GM23338 (cell line): ENCODE measurements around the gene PAM. TPM values are rescaled to one million over a fixed set of nuclear protein-coding genes. Genes with fewer than 3 reads are reported as not detected.

Source experiments
- ATAC-seq: fragments of 200-7000 bp; cut with Tn5 transposase; 3 replicates; pipeline ENCODE4 v1.9.1; 2020
- DNase-seq: peaks from one replicate; pipeline ENCODE4 v3.0.0-alpha.2; 2015; ENCODE audit warnings: low spot score
- H2AFZ ChIP-seq: fragments of 200-600 bp; sonication (generic); 2 replicates; pipeline ENCODE4 v1.8.0; 2016; ENCODE audit warnings: antibody characterized with exemption, mild to moderate bottlenecking, moderate library complexity
- H3F3A ChIP-seq: fragments of 200-600 bp; sonication (generic); replicated peaks from 2 replicates; pipeline ENCODE4 v1.8.0; 2017; ENCODE audit warnings: antibody characterized with exemption, mixed run types, low read depth
- H3K27ac ChIP-seq: fragments of 200-600 bp; sonication (generic); 2 replicates; pipeline ENCODE4 v1.6.1; 2016; ENCODE audit warnings: low read depth
- H3K27me3 ChIP-seq: fragments of 200-600 bp; sonication (generic); 2 replicates; pipeline ENCODE4 v1.8.0; 2016; ENCODE audit warnings: mild to moderate bottlenecking, mixed run types, moderate library complexity; ENCODE audit not compliant: insufficient read depth
- H3K36me3 ChIP-seq: fragments of 200-600 bp; sonication (generic); 2 replicates; pipeline ENCODE4 v1.8.0; 2016; ENCODE audit warnings: mild to moderate bottlenecking; ENCODE audit not compliant: insufficient read depth
- H3K4me1 ChIP-seq: fragments of 200-600 bp; sonication (generic); 2 replicates; pipeline ENCODE4 v1.8.0; 2016; ENCODE audit warnings: mild to moderate bottlenecking, moderate library complexity; ENCODE audit not compliant: insufficient read depth
- H3K4me2 ChIP-seq: fragments of 200-600 bp; sonication (generic); 2 replicates; pipeline ENCODE4 v1.7.1; 2017; ENCODE audit warnings: mixed run types
- H3K4me3 ChIP-seq: fragments of 200-600 bp; sonication (generic); 2 replicates; pipeline ENCODE4 v1.6.1; 2016; ENCODE audit warnings: mixed run types
- H3K79me2 ChIP-seq: fragments of 200-600 bp; sonication (generic); replicated peaks from 2 replicates; pipeline ENCODE4 v1.8.0; 2017; ENCODE audit warnings: mild to moderate bottlenecking; ENCODE audit not compliant: insufficient read depth
- H3K9me2 ChIP-seq: fragments of 200-600 bp; sonication (generic); 2 replicates; pipeline ENCODE4 v1.8.0; 2017; ENCODE audit not compliant: insufficient read depth
- H4K20me1 ChIP-seq: fragments of 200-600 bp; sonication (generic); replicated peaks from 2 replicates; pipeline ENCODE4 v1.8.0; 2017; ENCODE audit warnings: mild to moderate bottlenecking; ENCODE audit not compliant: insufficient read depth
- H3K27ac Mint-ChIP-seq: 2 replicates; pipeline ENCODE4 v1.8.0; 2020; ENCODE audit warnings: inconsistent platforms, mild to moderate bottlenecking, moderate library complexity, mixed read lengths
- H3K27me3 Mint-ChIP-seq: 3 replicates; pipeline ENCODE4 v1.8.0; 2022; ENCODE audit warnings: low read depth, mild to moderate bottlenecking, moderate library complexity, mixed read lengths, inconsistent platforms; ENCODE audit not compliant: insufficient read depth, poor library complexity
- H3K36me3 Mint-ChIP-seq: 3 replicates; pipeline ENCODE4 v1.8.0; 2021; ENCODE audit warnings: low read depth, mild to moderate bottlenecking, inconsistent platforms, moderate library complexity, mixed read lengths
- H3K4me1 Mint-ChIP-seq: 3 replicates; pipeline ENCODE4 v1.8.0; 2020; ENCODE audit warnings: mild to moderate bottlenecking, inconsistent platforms, mixed read lengths
- H3K4me3 Mint-ChIP-seq: 3 replicates; pipeline ENCODE4 v1.8.0; 2021; ENCODE audit warnings: moderate library complexity, mild to moderate bottlenecking, inconsistent platforms, mixed read lengths
- H3K9me3 Mint-ChIP-seq: 3 replicates; pipeline ENCODE4 v1.8.0; 2020; ENCODE audit warnings: moderate library complexity, mild to moderate bottlenecking, inconsistent platforms, mixed read lengths
- EZH2phosphoT487 ChIP-seq: fragments of 200-600 bp; sonication (generic); IDR thresholded peaks from one replicate; pipeline ENCODE4 v1.8.1; 2018; ENCODE audit warnings: antibody characterized with exemption; ENCODE audit not compliant: unreplicated experiment
- NANOG ChIP-seq: IDR thresholded peaks from 2 replicates; pipeline ENCODE4 v1.6.1; 2016; ENCODE audit warnings: antibody characterized with exemption, borderline replicate concordance
- STAT1 ChIP-seq: IDR thresholded peaks from one replicate; pipeline ENCODE4 v1.6.1; 2016; ENCODE audit warnings: antibody characterized with exemption; ENCODE audit not compliant: unreplicated experiment
- ZNF331 ChIP-seq: fragments of 250-450 bp; sonication (Bioruptor Pico); IDR thresholded peaks from 2 replicates; pipeline ENCODE4 v1.5.0; 2020; ENCODE audit warnings: low read depth, mild to moderate bottlenecking, moderate library complexity
- polyA plus RNA-seq: library from polyadenylated mRNA; unstranded; fragments of >200 nt; fragmentation: Nextera tagmentation; extraction: Ambion mirVana; gene quantifications from 2 replicates; pipeline ENCODE4 v1.2.1, GENCODE V29; 2016
- total RNA-seq: library from RNA; depleted of rRNA; stranded (reverse); fragments of >200 nt; shearing (Covaris generic); gene quantifications from 2 replicates; pipeline ENCODE4 v1.2.3, GENCODE V29; 2014
- TF ChIP-seq, protein P1 (sequence below): fragments of 250-450 bp; sonication (Bioruptor Pico); IDR thresholded peaks from 2 replicates; pipeline ENCODE4 v1.5.0; 2020; ENCODE audit warnings: mild to moderate bottlenecking, moderate library complexity

Gene PAM
- total and polyA plus RNA-seq, 2 experiments from 2014 or later: 33.9 to 79.4 TPM

GRCh38 chr5:102918986-102919610, 164.0 kb downstream of the PAM start:
- Mint-ChIP-seq H3K36me3 (no peaks in the 10 kb centered on the region), H3K9me3 (no peaks in the 10 kb centered on the region), H3K27ac (no peak overlapping the region), H3K27me3 (no peaks in the 10 kb centered on the region), H3K4me3 (no peak overlapping the region), H3K4me1 (peaks cover 8% of the 10 kb centered on the region; the same call in 2 of the 3 replicates)
- Histone ChIP-seq H3K36me3 (no peaks in the 10 kb centered on the region; the same call in 1 of the 2 replicates), H3K79me2 (no peaks in the 10 kb centered on the region), H2AFZ (no peak overlapping the region), H3K9me2 (no peaks in the 10 kb centered on the region), H3F3A (no peaks in the 10 kb centered on the region), H3K4me1 (0 out of 2 replicates have a peak, but pooled peaks cover 7% of the 10 kb centered on the region), H4K20me1 (no peaks in the 10 kb centered on the region), H3K4me2 (no peak overlapping the region), H3K27me3 (no peaks in the 10 kb centered on the region), H3K27ac (no peak overlapping the region), H3K4me3 (no peak overlapping the region)
- peak; percentile 48 for ATAC-seq
- no peak for TF ChIP-seq ZNF331 (CRISPR knock-in tag)
- no peak for TF ChIP-seq STAT1
- DNase-seq: peak; percentile 3

DNA sequence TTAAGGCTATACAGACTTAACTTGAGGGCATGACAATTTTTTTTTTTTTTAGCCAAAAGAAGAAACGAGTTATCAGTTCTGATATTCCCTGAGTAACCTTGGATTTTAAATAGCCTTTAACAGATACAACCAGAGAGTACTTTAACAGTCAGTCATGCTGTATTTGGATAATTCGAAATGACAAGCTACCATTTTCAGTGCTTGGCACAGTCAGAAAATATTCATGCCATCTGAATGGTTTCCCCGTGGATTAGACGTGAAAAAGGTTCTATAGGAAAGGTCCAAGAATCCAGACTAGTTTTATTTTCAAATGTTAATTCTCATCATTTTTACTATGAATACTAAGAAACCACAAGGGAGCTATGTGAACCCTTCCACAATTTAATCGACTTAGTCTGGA, 165.7 kb downstream of the PAM start:
- H3F3A ChIP-seq: no peaks in the 10 kb centered on the region
- no peaks in the 10 kb centered on the region for H3K79me2 ChIP-seq
- no peak overlapping the region for H3K4me3 ChIP-seq
- no peak overlapping the region for H2AFZ ChIP-seq
- no peak for ATAC-seq
- H3K27me3 Mint-ChIP-seq: no peaks in the 10 kb centered on the region
- no peaks in the 10 kb centered on the region for H3K36me3 Mint-ChIP-seq
- H3K27ac ChIP-seq: no peak overlapping the region
- no peaks in the 10 kb centered on the region for H3K9me3 Mint-ChIP-seq
- peaks cover 8% of the 10 kb centered on the region; the same call in 2 of the 3 replicates for H3K4me1 Mint-ChIP-seq
- H4K20me1 ChIP-seq: no peaks in the 10 kb centered on the region
- no peak overlapping the region for H3K4me3 Mint-ChIP-seq
- 0 out of 2 replicates have a peak, but pooled peaks cover 7% of the 10 kb centered on the region for H3K4me1 ChIP-seq
- no peak overlapping the region for H3K27ac Mint-ChIP-seq
- no peak overlapping the region for H3K4me2 ChIP-seq
- no peaks in the 10 kb centered on the region for H3K9me2 ChIP-seq
- H3K36me3 ChIP-seq: no peaks in the 10 kb centered on the region
- TF ChIP-seq, protein P1, sequence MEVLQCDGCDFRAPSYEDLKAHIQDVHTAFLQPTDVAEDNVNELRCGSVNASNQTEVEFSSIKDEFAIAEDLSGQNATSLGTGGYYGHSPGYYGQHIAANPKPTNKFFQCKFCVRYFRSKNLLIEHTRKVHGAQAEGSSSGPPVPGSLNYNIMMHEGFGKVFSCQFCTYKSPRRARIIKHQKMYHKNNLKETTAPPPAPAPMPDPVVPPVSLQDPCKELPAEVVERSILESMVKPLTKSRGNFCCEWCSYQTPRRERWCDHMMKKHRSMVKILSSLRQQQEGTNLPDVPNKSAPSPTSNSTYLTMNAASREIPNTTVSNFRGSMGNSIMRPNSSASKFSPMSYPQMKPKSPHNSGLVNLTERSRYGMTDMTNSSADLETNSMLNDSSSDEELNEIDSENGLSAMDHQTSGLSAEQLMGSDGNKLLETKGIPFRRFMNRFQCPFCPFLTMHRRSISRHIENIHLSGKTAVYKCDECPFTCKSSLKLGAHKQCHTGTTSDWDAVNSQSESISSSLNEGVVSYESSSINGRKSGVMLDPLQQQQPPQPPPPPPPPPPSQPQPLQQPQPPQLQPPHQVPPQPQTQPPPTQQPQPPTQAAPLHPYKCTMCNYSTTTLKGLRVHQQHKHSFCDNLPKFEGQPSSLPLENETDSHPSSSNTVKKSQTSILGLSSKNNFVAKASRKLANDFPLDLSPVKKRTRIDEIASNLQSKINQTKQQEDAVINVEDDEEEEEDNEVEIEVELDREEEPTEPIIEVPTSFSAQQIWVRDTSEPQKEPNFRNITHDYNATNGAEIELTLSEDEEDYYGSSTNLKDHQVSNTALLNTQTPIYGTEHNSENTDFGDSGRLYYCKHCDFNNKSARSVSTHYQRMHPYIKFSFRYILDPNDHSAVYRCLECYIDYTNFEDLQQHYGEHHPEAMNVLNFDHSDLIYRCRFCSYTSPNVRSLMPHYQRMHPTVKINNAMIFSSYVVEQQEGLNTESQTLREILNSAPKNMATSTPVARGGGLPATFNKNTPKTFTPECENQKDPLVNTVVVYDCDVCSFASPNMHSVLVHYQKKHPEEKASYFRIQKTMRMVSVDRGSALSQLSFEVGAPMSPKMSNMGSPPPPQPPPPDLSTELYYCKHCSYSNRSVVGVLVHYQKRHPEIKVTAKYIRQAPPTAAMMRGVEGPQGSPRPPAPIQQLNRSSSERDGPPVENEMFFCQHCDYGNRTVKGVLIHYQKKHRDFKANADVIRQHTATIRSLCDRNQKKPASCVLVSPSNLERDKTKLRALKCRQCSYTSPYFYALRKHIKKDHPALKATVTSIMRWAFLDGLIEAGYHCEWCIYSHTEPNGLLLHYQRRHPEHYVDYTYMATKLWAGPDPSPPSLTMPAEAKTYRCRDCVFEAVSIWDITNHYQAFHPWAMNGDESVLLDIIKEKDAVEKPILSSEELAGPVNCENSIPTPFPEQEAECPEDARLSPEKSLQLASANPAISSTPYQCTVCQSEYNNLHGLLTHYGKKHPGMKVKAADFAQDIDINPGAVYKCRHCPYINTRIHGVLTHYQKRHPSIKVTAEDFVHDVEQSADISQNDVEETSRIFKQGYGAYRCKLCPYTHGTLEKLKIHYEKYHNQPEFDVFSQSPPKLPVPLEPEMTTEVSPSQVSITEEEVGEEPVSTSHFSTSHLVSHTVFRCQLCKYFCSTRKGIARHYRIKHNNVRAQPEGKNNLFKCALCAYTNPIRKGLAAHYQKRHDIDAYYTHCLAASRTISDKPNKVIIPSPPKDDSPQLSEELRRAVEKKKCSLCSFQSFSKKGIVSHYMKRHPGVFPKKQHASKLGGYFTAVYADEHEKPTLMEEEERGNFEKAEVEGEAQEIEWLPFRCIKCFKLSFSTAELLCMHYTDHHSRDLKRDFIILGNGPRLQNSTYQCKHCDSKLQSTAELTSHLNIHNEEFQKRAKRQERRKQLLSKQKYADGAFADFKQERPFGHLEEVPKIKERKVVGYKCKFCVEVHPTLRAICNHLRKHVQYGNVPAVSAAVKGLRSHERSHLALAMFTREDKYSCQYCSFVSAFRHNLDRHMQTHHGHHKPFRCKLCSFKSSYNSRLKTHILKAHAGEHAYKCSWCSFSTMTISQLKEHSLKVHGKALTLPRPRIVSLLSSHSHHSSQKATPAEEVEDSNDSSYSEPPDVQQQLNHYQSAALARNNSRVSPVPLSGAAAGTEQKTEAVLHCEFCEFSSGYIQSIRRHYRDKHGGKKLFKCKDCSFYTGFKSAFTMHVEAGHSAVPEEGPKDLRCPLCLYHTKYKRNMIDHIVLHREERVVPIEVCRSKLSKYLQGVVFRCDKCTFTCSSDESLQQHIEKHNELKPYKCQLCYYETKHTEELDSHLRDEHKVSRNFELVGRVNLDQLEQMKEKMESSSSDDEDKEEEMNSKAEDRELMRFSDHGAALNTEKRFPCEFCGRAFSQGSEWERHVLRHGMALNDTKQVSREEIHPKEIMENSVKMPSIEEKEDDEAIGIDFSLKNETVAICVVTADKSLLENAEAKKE (CRISPR knock-in tag): no peak
- no peak for TF ChIP-seq NANOG
- no peak for TF ChIP-seq EZH2phosphoT487
- DNase-seq: no peak
- no peaks in the 10 kb centered on the region for H3K27me3 ChIP-seq
